Fibroblast of skin of left quadriceps (primary cell): Measurements from ENCODE around the gene IRF2.

Experiments
- DNase-seq, 2 experiments: peaks; one replicate each; pipeline ENCODE4 v3.0.0-alpha.2; 2013; ENCODE audit warnings: low read depth in 2 of 2

IRF2 gene

DNA sequence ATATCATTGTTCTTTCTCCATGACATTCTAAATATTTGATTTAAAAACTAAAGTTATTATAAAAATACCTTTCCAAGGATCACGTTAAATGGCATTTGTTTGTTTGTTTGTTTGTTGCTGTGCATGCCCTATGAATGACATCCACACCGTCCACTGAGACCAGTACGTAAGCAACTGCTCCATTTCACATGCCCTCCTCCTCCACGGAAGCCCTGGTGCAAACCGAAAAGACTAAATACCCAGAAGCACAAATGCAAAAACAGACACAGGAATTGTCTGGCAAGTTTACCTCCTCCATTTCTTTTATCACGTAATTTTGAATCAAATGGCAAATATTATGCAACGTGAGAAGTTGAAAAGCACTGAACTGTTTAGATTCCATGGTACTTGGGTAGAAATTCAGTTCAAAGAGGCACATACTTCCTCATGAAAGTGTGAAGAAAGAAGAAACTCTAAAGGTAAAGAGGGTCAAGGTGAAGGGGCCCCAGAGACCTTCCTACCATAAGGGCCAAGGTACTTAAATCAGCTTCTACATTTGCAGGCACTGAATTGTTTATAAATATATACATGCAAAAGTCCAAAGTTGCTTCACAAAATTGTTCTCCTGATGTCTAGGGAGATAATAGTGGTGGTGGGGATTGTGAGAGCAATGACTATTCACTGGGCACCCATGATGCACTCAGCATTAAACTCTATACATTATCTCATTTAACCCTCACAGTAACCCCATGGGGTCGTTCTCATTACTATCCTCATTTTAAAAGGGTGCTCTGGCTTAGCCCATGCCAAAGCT, 23.4 kb downstream of the IRF2 start:
- DNase-seq: no peak

GRCh38 chr4:184450045-184450444, 24.3 kb downstream of the IRF2 start:
- DNase-seq: peak; percentile 58 to 61

- no peak for DNase-seq
Observed at GRCh38 chr4:184448821-184449220, 25.5 kb downstream of the IRF2 start.

- no peak for DNase-seq
Observed at GRCh38 chr4:184448141-184448540, 26.2 kb downstream of the IRF2 start.

DNA sequence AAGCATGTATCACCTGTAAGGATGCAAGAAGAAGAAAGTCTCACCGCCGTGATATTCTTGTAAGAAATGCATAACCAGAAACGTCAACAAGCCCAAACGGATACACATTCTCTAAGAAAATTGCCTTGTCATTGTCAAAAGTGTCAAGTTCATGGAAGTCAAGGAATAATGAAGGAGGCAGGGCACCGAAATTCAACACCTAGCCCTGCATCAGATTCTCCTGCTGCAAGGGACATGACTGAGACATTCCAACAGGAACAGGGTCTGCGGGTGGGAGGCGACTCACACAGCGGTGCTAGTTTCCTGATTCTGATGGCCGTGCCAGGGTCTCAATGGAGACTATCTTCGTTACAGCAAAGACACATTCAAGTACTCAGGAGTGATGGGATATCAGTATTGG, 26.7 kb downstream of the IRF2 start:
- DNase-seq: no peak

DNA sequence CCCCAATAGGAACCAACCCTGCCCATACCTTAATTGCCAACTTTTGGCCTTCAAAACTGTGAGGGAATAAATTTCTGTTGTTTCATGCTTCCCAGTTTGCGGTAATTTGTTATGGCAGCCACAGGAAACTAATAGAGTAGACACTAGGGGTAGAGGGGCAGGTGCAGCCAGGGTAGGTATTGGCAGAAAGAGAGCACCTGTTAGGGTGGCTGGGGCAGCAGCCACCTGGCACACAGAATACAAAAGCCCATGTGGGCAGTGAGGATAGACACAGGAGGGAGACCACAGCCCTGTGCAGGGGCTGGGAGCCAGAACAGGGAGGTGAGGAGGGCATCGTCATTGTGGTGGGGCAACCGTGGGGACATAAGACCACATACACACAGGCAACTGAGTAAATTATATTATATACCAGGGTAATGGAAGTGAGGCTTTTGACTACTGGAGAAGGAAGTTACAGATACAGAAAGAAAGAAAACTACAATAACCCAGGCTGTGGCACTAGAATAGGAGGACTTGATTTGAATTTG, 28.2 kb downstream of the IRF2 start:
- no peak for DNase-seq

DNA sequence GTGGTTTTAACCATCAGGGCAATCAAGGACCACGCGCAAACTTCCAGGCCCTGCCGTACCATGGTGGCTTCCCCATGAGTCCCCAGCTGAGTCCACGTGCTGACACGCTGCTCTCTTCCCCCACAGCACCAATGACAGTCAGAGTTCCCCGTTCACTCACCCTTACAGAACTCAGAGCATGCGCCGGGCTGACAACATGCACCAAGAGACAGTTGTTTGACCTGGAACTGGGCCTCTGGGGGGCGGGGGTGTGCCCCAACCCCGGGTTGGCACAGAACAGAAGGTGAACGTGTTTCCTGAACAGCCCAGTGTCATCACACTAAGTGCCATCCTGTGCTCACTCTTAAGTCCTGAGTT, 29.4 kb downstream of the IRF2 start:
- DNase-seq: no peak

GRCh38 chr4:184444215-184444952, 30.0 kb downstream of the IRF2 start:
- peak; percentile 52 to 58 for DNase-seq

GRCh38 chr4:184443318-184443717, 31.0 kb downstream of the IRF2 start:
- DNase-seq: no peak

DNA sequence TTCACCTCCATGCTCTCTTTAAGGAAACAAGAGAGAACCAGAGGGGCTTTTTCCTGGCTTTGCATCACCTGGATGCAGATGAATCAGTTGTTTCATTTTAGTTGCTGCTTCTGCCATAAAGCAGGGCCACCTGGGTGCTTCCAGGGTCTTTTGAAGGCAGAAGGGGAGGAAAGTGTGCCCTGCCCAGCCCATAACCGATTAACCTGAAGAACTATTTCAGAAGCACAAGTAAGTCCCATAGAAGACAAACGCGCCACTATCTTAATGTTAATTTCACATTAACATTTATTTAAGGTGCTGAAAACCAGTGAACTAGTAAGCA, 32.1 kb downstream of the IRF2 start:
- DNase-seq: no peak

GRCh38 chr4:184441461-184442313, 32.7 kb downstream of the IRF2 start:
- no peak for DNase-seq

DNA sequence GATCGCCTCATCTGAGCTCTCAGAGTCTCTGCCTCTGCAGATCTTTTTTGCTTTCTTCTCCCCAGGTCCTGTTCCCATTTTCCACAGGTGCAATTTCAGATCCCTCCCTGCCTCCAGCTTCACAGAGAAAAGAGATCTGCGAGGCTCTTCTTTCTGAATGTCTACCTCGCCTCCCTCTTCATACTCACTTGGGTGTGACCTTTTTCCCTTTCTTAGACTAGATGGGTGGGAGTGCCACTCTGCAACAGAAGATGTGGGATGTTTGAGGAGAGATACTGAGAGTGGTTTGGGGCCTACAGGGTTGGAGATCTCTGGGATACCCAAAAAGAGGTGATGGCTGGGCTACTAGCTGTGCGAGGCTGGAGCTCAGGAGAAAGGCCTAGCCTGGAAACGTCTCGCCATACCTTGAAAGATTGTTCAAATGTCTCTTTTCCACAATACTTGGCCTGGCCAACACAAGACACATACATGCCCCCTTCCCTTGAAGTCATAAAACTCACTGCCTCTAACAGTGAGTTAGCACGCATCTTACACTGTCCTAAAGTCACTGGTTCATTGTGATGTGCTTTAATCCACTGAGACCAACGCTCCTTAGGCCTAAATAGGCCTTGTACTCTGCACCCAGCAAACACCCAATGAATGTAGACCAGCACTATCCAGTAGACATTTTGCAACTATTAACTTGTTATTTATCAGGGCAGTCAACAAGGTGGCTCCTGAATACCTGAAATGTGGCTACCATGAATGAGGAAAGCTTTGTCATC, 33.6 kb downstream of the IRF2 start:
- DNase-seq: no peak

GRCh38 chr4:184439856-184440594, 34.3 kb downstream of the IRF2 start:
- peak in 1 of 2 experiments; percentile 18 for DNase-seq

GRCh38 chr4:184439386-184439785, 35.0 kb downstream of the IRF2 start:
- DNase-seq: no peak

DNA sequence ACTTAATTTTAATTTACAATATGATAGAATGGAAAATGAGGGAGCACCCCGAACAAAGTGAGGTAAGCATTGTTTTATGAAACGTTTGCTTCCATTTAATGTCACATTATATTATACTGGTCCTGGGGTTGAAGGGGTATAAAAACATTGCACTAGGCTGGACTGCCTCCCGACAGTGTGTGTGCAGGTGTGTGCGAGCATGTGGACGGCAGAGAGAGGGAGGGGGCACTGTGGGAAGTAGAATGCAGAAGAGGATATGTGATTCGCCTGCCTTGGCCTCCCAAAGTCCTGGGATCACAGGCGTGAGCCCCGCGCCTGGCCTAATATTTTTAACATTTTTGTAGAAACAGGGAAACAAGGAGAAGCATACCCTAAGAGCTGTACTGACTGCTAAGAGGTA, 36.0 kb downstream of the IRF2 start:
- no peak for DNase-seq

DNA sequence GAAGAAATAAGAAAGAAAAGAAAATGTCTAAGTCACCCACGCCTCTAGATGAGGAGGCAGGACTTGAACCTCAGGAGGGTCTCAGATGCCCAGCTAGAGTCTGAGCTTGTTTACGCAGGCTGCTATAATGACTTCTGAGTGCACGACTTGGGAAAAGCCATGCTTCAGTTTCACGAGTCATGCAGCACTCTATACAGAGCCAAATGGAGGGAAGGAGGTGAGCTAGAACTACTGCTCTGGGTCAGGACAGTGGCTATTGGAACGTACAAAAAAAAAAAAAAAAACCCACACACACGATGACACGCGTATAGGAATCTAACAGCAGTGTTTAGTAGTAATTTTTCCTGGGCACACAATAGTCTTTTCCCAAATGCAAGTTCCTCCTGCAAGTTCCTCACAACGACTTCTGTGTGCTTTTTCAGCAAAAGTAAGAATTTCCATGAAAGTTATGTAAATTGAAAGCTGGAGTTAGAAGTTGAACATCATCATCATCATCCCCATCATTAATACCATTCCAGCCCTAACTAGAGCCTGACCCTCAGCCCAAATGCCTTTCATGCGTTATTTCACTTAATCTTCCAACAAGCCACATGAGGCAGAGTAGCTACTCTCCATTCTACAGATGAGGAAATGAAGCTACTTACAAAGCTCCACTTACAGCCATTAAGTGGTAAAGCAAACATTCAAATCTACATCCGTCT, 36.6 kb downstream of the IRF2 start:
- no peak for DNase-seq

DNA sequence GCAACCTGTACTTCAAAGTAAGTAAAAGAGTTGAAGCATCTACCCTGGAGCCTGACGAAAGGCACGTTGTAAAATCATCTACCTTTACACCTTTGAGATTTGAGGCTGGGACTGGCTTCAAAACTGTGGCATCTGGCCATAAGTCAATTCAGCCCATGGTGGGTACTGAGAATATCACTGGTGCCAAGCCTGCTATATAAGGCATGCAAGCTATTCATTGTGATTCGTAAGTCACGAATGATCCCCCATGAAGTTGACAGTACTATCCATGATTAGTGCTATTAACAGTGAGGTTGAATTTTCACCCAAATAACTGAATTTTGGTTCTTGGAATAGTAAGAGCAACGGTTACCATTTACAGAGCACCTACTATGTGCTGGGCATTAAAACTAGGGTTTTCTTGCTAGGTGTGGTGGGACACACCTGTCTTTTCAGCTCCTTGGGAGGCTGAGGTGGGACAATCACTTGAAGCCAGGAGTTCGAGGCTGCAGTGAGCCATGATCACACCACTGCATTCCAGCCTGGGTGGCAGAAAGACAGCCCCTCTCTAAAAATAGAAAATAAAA, 39.8 kb downstream of the IRF2 start:
- DNase-seq: no peak

GRCh38 chr4:184434021-184434420, 40.3 kb downstream of the IRF2 start:
- DNase-seq: no peak

DNA sequence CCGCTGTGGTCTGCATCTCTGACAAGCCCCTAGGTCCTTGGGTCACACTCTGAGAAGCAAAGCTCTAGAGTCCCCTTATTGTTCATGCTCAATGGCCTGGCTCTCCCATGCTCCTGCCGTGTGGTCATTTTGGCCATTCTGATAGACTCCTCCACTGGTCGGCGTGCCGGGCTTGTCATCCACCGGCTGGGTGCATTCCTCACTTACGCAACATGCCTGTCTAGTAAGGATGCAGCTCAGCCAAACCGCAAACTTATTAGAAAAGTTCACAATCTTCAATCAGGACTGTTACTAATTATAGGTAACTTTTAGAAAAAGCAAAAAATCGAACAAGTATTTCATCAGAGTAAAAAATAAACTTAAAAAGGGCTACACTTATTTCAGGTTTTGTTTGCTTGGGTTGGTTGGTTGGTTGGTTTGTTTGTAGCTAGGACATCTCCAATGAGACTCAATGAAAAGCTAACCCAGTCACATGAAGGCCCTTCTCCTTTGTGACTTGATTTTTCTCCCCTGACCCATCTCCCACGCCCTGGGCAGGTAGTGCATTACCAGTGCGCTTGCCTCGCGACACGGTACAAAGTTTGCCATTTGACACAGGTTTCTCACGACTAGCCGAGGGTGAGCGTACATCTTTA, 41.0 kb downstream of the IRF2 start:
- no peak for DNase-seq
